Femur (tissue), 1 donor: ENCODE data around the gene ONECUT3.

Source experiments
- DNase-seq: peaks from one replicate; pipeline ENCODE4 v3.0.0-alpha.2; 2017

ONECUT3 gene

GRCh38 chr19:1742989-1743696, 10.2 kb upstream of the ONECUT3 start:
- DNase-seq = no peak

GRCh38 chr19:1744133-1744665, 9.1 kb upstream of the ONECUT3 start:
- no peak for DNase-seq

- DNase-seq = no peak
Observed at GRCh38 chr19:1744822-1745563, 8.3 kb upstream of the ONECUT3 start.

- no peak for DNase-seq
Observed at GRCh38 chr19:1745589-1746031, 7.7 kb upstream of the ONECUT3 start.

- no peak for DNase-seq
Observed at GRCh38 chr19:1746401-1747284, 6.7 kb upstream of the ONECUT3 start.

- no peak for DNase-seq
Observed at GRCh38 chr19:1747285-1748114, 5.8 kb upstream of the ONECUT3 start.

- no peak for DNase-seq
Observed at GRCh38 chr19:1748115-1748872, 5.0 kb upstream of the ONECUT3 start.

DNA sequence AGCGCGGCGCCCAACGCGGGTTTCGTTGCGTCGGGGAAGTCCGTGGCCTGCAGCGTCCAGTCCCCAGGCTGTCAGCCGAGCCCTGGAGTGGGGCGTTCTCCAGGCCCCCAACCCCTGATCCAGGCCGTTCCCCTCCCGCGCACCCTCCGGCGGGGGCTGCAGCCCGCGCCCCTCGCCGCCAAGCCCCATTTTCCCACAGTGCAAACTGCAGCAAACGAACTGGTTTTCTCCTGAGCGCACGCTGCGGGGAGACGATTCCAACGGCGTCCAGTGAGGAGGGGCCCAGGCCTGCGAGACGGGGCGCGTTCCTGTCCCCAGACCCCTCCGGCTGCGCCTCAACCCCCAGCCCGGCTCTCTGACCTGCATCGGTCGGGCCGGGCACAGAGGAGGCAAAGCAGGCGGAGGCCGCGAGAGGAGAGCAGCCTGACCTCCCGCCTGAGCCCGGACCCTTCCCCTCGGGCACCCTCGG, 4.4 kb upstream of the ONECUT3 start:
- DNase-seq = no peak

DNA sequence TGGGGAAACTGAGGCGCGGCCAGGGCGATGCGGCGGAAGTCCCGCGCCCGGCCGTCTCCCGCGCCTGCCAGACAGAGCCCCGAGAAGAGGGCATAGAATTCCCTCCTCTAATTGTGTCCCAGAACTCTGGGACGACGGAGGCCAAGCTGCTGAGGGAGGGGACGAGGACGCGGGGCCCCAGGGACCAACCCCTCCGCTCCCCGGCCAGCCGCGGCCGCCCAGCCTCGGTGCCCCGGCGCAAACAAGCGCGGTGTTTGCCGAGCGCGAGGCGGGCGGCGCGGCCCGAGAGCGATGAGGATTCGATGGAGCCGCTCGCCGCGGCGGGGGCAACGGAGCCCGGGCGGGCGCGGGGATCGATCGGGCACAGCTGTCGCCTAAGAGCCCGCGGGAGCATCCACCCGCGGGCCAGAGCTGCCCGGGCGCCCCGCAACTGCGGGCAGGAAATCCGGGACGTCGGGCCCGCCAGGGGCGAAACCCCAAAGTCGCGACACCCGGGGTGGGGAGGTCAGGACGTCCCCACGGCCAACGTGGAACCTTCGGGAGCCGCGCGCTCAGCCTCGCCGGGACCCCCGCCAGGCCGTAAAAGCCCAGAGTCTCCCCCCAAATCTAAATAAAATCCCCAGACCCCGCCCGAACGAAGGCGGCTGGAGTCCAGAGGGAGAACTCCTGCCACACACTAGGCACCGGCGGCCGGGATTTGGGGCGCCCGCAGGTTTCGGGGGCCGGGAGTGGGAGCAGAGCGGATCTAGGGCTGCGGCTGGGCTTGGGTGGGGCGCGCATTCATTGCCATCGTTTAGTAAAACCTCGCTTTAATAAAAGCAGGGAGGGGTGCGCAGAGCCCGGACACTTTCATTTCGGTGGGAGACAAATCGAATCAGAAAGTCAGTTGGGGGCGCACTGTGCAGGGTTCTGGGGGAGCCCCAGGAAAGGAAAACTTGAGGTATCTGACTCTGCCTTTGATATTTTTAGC, 3.6 kb upstream of the ONECUT3 start:
- DNase-seq = no peak

- no peak for DNase-seq
Observed at GRCh38 chr19:1750343-1751021, 2.8 kb upstream of the ONECUT3 start.

DNA sequence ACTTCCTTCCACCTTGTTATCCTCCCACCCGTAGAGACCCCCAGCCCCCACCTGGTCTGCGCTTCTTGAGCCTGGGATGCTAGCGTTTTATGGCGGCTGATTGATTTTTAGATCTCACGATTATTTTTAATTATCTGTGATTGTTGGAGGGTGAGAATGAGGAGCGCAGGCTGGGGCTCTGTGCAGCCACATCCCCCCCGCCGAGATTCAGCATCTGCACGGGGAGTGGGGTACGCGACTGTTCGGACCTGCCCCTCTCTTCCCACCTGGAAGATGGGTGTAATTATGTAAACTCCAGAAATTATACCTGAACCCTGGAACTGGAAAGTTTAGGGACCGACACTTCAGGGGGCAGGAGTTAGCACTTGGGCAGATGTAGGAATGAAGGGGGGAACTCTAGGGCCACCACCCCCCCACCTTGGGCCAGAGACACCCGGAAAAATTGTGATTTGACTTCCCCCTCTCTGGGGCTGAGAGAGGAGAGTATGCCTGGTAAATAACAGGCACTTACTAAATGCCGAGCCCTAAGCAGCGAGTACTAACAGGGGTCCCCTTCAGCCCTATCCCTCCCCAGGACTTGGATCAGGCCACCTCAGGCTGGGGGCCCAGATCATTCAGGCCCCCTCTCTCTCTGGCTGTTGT, 1.8 kb upstream of the ONECUT3 start:
- DNase-seq = no peak

DNA sequence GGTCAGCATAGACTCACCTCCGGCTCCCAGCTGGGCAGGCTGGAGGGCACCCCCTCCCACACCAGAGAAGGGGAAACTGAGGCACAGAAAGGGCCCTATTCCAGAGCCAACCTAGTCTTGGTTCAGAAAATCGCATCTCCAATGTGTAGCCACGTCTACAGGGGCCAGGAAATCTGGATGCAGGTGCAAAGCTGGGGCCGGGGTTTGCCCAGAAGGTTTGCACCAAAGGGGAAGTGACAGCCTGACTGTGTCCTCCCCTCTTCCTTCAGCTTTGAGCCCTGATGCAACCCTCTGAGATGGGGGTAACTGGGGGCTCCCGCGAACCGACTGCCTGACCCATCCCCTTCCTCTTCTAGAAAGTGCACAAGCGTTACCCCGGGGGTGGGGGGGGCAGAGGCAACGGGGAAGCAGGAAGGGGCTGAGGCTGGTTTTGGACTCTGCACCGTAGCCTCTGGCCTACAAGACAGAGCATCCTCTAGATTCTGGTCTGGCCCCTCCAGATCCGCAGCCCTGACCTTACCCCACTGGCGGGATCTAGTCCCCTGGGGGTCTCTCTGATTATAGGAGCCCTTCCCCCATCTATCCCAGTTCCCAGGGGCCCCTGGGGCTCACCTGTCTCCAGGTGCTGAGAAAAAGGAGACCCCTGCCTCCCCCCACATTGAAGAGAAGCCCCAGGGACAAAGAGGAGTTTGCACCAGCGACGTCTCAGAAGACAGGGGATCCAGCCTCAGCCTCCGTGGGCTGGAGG, 1.1 kb upstream of the ONECUT3 start:
- no peak for DNase-seq

GRCh38 chr19:1754018-1754635, 821 bp downstream of the ONECUT3 start:
- DNase-seq = no peak

- no peak for DNase-seq
Observed at GRCh38 chr19:1754636-1755466, 1.5 kb downstream of the ONECUT3 start.

DNA sequence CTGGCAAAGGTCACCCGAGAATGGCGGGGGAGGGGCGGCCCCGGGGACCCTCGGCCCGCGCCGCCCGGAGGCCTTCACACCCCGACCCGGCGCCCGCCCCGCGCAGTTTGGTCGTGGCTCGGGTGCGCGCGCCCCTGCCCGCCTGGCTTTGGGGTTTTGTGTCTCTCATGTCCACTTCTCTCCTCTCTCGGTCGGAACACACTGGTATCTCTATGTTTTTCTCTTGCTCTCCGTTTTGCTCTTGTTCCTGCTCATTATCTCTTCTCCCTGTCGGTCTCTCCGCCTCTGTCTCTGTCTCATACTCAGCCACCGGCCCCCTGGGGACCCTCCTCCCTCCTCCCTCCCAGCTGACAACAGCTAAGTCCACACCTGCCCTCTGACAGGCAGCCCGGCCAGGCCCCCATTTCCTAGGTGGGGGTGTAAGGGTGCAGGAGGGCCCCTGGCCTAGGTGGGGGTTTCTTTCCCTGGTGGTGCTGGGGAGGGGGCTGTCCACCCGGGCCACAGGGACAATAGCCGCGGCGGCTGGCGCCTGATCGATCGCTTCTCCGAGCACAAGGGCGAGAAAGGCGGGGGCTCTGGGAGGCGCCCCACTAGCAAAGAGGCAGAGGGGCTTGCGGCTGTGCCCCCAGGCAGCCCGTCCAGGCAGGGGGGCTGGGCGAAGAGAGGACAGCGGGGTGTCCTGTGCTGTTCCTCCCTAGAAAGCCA, 2.3 kb downstream of the ONECUT3 start:
- DNase-seq = no peak

DNA sequence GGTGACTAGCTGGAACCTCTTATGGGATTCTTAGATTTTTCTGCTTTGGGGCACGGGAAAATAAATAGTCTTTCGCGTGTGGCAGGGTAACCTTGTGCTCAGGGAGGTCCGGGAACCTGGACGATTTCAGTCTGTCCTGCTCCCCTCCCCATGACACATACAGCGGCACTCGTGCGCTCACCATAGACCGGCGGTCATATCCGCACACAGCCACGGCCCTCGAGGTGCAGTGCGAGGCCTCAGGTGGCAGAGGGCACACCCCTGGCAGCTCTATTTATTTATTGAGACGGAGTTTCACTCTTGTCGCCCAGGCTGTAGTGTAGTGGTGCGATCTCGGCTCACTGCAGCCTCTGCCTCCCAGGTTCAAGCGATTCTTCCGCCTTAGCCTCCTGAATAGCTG, 3.0 kb downstream of the ONECUT3 start:
- DNase-seq = no peak
